Measurements from ENCODE around the gene CD99L2.

DNA sequence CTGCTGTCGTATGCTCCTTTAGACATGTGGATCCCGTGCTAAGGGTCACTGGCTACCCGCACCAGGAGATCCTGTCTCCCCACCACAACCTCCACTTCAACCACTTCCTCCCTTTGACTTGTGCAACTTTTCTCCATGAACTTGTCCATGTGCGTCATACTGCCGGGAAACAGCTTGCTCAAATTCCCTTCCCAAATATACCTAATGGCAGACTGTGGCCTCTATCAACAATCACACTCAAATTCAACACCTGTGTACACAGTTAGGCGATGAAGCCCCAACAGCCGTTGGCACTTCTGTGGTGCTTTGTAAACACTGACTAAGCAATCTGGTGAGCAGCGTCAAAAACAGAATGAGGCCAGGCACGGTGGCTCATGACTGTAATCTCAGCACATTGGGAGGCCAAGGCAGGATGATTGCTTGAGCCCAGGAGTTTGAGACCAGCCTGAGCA, 49.5 kb downstream of the CD99L2 start:
- no peak for TF ChIP-seq POLR2AphosphoS5 (IDR thresholded peaks at IDR 0.05; ENCODE audit: low read depth, low read length)
- no peak for TF ChIP-seq SIN3A (IDR thresholded peaks at IDR 0.05; ENCODE audit: borderline replicate concordance, insufficient read depth, low read length)
- TF ChIP-seq FOXP2 (optimal IDR thresholded peaks at IDR 0.05; ENCODE audit: borderline replicate concordance, extremely low read depth, extremely low read length, insufficient read depth): no peak
- TF ChIP-seq TAF1 (IDR thresholded peaks at IDR 0.05; ENCODE audit: borderline replicate concordance, insufficient read depth, low read length): no peak
